Lower leg skin (tissue), 4 donors: Measurements from ENCODE around the gene ZNF366. TPM values are rescaled to one million over a fixed set of nuclear protein-coding genes. Genes with fewer than 3 reads are reported as not detected.

Experiments used
- DNase-seq, 2 donors: peaks; one replicate each; pipeline ENCODE4 v3.0.0-alpha.2; 2019; ENCODE audit warnings: low spot score in 2 of 2
- H3K4me3 ChIP-seq: fragments of 200-600 bp; sonication (generic); 2 replicates; pipeline ENCODE4 v1.5.1; 2017; ENCODE audit warnings: mild to moderate bottlenecking, low read depth; ENCODE audit not compliant: poor library complexity, severe bottlenecking
- POLR2A ChIP-seq, 2 donors: fragments of 450-650 bp; IDR thresholded peaks; one replicate each; pipeline ENCODE4 v1.6.1; 2016 to 2017; ENCODE audit warnings: antibody characterized with exemption in 2 of 2, mild to moderate bottlenecking in 1 of 2, moderate library complexity in 1 of 2
- WGBS, 2 donors: methylation state at CpG; one replicate each; pipeline ENCODE4 v1.1.5; 2018; 5-methylcytosine and 5-hydroxymethylcytosine counted together
- intact Hi-C: fragments of 100-400 bp; cut with DNase I; formaldehyde crosslinking; loops from one replicate; pipeline ENCODE4 v1.15.0; 2023; ENCODE audit warnings: low total_unique reads
- total RNA-seq, 4 donors: library from RNA; depleted of rRNA; stranded (reverse); fragments of >200 nt; gene quantifications; one replicate each; pipeline ENCODE4 v1.1.0, GENCODE V29; 2016
- TF ChIP-seq, protein P1 (sequence below), 3 donors: fragments of 450-650 bp; IDR thresholded peaks; one replicate each; pipeline ENCODE4 v1.5.1; 2016; ENCODE audit warnings: antibody characterized with exemption in 3 of 3, mild to moderate bottlenecking in 3 of 3, moderate library complexity in 2 of 3

The ZNF366 gene
- total RNA-seq, 4 donors from 2014 or later: 0.51 to 3.5 (median 1.6) TPM

DNA sequence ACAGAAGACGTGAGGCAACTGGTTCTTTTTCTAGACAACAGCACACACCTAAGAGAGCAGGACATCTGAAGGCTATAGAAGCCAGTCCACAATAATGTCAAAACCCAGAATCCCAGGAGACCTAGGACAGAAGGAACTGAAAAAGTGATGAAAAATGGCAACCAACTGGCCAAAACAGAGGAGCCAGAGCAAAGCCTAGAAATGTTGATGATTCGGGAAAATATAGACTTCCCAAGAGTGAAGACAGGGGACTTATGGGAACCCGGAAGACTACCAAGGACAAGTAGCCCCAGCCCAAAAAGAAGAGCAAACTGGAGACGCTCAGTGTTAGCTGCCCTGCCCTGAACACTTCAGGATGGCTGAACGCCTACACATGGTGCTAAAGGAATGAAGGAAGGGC, 43.4 kb upstream of the ZNF366 start:
- DNase-seq: no peak
- 91 to 93% methylated on average over 5 of the region's 5 CpGs for WGBS, 2 donors
- TF ChIP-seq, protein P1, sequence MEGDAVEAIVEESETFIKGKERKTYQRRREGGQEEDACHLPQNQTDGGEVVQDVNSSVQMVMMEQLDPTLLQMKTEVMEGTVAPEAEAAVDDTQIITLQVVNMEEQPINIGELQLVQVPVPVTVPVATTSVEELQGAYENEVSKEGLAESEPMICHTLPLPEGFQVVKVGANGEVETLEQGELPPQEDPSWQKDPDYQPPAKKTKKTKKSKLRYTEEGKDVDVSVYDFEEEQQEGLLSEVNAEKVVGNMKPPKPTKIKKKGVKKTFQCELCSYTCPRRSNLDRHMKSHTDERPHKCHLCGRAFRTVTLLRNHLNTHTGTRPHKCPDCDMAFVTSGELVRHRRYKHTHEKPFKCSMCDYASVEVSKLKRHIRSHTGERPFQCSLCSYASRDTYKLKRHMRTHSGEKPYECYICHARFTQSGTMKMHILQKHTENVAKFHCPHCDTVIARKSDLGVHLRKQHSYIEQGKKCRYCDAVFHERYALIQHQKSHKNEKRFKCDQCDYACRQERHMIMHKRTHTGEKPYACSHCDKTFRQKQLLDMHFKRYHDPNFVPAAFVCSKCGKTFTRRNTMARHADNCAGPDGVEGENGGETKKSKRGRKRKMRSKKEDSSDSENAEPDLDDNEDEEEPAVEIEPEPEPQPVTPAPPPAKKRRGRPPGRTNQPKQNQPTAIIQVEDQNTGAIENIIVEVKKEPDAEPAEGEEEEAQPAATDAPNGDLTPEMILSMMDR (IDR thresholded peaks at IDR 0.05): no peak
- TF ChIP-seq POLR2A (IDR thresholded peaks at IDR 0.05): no peak
- intact Hi-C loops: no loop called here
- no peak overlapping the region for H3K4me3 ChIP-seq

DNA sequence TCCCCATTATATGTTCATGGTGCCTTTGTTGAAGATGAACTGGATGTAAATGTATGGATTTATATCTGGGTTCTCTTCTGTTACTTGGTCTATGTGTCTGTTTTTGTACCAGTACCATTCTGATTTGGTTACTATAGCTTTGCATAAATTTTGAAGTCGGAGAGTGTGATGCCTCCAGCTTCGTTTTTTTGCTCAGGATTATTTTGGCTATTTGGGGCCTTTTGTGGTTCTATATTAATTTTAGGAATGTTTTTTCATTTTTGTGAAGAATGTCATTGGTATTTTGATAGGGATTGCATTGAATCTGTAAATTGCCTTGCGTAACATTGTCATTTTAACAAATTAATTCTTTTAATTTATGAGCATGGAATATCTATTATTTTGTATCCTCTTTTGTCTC, 36.6 kb upstream of the ZNF366 start:
- WGBS, 2 donors: 48 to 62% methylated on average over 3 of the region's 3 CpGs
- no peak for DNase-seq
- TF ChIP-seq, protein P1 (IDR thresholded peaks at IDR 0.05): no peak
- no peak for TF ChIP-seq POLR2A (IDR thresholded peaks at IDR 0.05)
- intact Hi-C loops: no loop called here
- H3K4me3 ChIP-seq: no peak overlapping the region

DNA sequence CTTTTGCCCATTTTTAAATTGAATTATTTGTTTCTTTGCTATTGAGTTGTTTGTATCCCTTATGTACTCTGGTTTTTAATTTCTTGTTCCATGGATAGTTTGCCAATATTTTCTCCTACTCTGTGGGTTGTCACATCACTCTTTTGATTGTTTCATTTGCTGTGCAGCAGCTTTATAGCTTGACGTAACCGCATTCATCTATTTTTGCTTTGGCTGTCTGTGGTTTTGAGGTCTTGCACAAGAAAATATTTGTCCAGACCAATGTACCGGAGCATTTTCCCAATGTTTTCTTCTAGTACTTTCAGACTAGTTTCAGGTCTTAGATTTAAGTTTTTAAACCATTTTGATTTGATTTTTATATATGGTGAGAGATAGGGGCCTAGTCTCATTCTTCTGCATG, 36.2 kb upstream of the ZNF366 start:
- 80 to 91% methylated on average over 3 of the region's 3 CpGs for WGBS, 2 donors
- no peak for TF ChIP-seq POLR2A (IDR thresholded peaks at IDR 0.05)
- TF ChIP-seq, protein P1 (IDR thresholded peaks at IDR 0.05): no peak
- DNase-seq: no peak
- no peak overlapping the region for H3K4me3 ChIP-seq
- intact Hi-C loops: no loop called here

DNA sequence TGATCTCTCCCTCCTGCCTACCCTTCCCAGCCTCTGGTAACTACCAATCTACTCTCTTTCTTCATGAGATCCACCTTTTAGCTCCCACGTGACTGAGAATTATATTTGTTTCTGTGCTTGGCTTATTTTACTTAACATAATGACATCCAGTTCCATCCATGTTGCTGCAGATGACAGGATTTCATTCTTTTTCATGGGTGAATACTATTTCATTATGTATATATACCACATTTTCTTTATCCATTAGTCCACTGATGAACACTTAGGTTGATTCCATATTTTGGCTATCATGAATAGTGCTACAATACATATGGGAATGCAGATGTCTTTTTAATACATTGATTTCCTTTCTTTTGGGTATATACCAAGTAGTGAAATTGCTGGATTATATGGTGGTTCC, 35.5 kb upstream of the ZNF366 start:
- intact Hi-C loops: no loop called here
- H3K4me3 ChIP-seq: no peak overlapping the region
- DNase-seq: no peak
- 83 to 95% methylated on average over 1 of the region's 1 CpG for WGBS, 2 donors
- TF ChIP-seq POLR2A (IDR thresholded peaks at IDR 0.05): no peak

DNA sequence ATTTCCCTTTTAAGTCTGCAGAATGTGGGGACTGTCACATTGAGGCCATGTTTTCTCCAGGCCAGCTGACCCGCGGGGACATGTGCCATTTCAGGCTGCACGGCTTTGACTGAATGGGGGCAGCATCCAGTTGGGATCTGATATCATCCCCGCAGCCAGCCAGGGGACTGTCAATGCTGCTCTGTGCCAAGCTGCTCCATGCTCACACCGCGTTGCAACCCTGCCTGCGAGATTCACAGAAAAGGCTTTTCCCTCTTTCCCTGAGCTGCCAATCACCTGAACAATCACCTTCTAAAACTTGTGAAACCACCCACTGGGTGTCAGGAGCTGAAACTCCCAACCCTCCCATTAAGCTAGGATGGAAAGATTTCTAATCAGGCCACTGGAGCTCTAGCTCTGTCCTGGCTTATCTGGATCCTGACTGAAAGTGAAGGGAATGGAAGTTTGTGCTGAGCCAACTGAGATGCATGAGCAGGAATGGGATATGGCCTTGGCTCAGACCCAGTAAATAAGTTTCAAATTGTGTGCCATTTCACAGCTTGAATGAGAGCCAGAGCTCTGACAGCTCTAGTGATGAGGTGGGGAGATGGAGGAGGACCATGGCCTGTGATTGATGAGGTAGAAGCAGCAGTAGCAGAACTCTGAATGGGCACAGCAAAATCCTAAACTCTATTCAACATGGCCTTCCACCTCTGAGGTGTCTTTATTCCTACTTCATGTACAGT, 34.5 kb upstream of the ZNF366 start:
- H3K4me3 ChIP-seq: no peak overlapping the region
- no peak for TF ChIP-seq POLR2A (IDR thresholded peaks at IDR 0.05)
- TF ChIP-seq, protein P1 (IDR thresholded peaks at IDR 0.05): no peak
- intact Hi-C loops: no loop called here
- no peak for DNase-seq
- 62 to 64% methylated on average over 5 to 7 of the region's 7 CpGs for WGBS, 2 donors

DNA sequence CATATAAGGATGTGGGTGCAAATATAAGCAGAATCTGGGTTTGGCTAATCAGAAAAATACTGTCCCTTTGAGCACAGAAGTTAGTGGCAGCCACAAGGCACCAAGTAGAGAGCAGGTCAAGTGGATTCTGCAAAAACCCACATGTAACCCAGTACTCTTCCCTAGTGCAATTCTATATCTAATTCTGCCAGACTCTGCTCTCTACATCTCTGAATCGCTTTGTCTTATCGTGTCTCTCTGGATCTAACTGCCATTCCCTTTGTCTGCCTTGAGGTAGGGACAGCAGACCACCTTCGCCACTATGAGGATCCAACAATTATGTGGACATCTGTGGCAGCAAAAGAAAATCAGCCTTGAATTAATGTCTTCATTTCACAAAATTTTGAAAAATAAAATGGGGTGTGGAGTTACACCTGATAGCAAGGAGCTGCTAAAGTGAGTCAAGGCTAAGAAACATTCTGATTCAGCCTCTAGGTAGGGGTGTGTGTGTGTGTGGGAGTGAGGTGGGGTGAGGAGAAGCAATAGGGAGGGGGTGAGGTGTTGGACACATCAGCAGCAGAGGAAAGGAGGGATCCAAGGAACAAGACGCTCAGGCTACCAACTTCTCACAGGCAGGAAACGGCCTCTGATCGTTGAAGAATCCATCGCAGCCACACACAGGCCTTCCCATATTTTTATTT, 33.7 kb upstream of the ZNF366 start:
- intact Hi-C loops: no loop called here

More for the DNA sequence above, 33.7 kb upstream of the ZNF366 start:
- DNase-seq: no peak
- 88% methylated on average over 7 of the region's 7 CpGs for WGBS, 2 donors
- TF ChIP-seq, protein P1 (IDR thresholded peaks at IDR 0.05): no peak
- TF ChIP-seq POLR2A (IDR thresholded peaks at IDR 0.05): no peak
- no peak overlapping the region for H3K4me3 ChIP-seq
